ENCODE results near the gene CFAP97D2. TPM values are rescaled to one million over a fixed set of nuclear protein-coding genes. Genes with fewer than 3 reads are reported as not detected.

Gene CFAP97D2
- total and polyA plus RNA-seq, 8 donors: 0.75 to 5.8 (median 3.1) TPM

DNA sequence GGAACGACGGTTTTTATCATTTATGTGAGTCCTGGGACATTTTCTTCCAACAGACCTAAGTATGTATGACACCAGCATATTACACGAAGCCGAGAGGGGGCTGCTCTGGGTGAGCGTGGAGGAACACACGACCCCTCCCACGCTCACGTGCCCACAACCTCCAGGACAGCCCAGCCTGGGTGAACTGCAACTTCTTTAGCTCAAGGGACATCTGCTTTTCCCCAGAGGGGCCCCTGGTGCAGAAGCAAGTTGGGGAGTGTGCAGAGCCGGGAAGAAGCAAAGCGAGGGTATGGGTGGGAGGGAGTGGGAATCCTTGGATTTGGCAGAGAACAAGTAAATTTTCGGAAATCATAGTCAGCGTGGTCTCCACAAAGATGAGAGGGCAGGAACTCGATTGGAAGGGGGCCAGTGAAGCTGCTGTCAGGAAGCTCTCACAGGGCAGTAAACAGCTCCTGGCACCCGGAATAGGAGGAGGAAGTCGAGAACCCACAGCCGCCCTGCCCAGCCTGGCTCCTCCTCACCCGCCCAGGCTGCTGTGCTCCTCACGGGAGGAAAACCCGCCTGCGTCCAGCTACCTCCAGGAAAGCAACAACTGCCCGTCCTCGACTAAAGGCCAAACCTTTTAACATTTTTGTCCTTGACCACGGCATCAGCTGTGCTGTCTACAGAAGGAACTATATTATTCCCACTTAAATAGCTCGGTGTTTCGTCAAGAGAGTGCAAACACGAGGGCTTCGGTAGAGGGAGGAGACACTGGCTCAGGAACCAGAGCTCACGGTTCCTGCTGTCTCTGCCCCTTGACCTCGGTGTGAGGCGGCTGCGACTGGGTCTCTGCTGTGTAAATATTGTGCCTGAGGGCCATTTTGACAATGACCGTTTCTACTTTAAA is 17.2 kb upstream of the CFAP97D2 start:
- FAIRE-seq: no peak
- H3K27me3 ChIP-seq: no peaks in the 10 kb centered on the region
- H3K27ac ChIP-seq: no peak overlapping the region
- no peaks in the 10 kb centered on the region for H3K36me3 ChIP-seq
- DNase-seq: peak in 2 of 6 donors; percentile 43 to 48
- ATAC-seq: peak in 3 of 4 donors; percentile 57 to 83 (median 83)
- TF ChIP-seq, protein P1, sequence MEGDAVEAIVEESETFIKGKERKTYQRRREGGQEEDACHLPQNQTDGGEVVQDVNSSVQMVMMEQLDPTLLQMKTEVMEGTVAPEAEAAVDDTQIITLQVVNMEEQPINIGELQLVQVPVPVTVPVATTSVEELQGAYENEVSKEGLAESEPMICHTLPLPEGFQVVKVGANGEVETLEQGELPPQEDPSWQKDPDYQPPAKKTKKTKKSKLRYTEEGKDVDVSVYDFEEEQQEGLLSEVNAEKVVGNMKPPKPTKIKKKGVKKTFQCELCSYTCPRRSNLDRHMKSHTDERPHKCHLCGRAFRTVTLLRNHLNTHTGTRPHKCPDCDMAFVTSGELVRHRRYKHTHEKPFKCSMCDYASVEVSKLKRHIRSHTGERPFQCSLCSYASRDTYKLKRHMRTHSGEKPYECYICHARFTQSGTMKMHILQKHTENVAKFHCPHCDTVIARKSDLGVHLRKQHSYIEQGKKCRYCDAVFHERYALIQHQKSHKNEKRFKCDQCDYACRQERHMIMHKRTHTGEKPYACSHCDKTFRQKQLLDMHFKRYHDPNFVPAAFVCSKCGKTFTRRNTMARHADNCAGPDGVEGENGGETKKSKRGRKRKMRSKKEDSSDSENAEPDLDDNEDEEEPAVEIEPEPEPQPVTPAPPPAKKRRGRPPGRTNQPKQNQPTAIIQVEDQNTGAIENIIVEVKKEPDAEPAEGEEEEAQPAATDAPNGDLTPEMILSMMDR (IDR thresholded peaks at IDR 0.05): no peak
- intact Hi-C loops (cut with DNase I): no loop called here
- H3K9me3 ChIP-seq: no peaks in the 10 kb centered on the region
- H3K4me1 ChIP-seq: no peaks in the 10 kb centered on the region
- WGBS, 2 donors: 65% methylated on average over 32 of the region's 32 CpGs
- H3K4me3 ChIP-seq: no peak overlapping the region

DNA sequence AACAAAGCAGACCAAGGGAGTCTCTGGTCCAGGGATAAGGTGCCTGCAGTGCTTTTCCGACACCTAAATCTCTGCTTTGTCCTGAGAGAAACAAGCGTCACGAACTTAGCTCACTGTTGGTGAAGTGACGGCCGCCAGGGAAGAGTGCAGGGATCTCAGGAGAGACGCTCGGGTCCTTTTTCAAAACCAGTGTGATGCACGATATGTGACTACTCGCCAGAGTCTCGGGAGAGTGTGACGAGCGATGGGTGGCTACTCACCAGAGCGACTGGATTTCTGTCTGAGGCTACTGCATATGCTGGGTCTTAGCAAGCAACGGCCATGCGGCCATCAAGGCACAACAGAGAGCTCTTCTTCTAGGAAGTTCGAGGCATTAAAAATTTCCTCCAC is 16.5 kb upstream of the CFAP97D2 start:
- intact Hi-C loops (cut with DNase I): no loop called here
- TF ChIP-seq, protein P1 (IDR thresholded peaks at IDR 0.05): no peak
- DNase-seq: no peak

DNA sequence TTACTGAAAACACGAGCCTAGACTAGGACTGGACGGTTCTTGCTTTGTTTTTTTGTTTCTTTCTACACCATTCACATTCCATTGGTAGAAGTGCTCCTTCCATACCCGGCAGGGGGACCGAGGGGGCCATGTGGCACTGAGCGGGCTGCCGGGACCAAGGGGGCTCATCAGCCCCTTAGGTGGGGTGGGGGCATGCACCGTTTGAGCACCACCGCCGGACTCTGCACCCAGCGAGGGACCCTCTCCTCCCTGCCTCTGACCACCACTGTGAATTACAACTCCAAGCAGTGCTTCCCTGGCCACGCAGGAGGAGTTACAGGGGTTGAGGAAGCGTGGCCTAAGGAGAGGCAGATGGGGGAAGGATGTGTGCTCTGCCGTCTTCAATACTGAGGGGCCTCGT is 15.0 kb upstream of the CFAP97D2 start:
- Histone ChIP-seq H3K9me3 (no peaks in the 10 kb centered on the region), H3K27me3 (no peaks in the 10 kb centered on the region), H3K4me1 (no peaks in the 10 kb centered on the region), H3K36me3 (no peaks in the 10 kb centered on the region), H3K4me3 (no peak overlapping the region), H3K27ac (no peak overlapping the region)
- FAIRE-seq (no peak), DNase-seq (peak in 1 of 6 donors; percentile 27), ATAC-seq (no peak)
- WGBS, 2 donors: 87 to 92% methylated on average over 14 of the region's 14 CpGs
- intact Hi-C loops (cut with DNase I): no loop called here
- TF ChIP-seq, protein P1 (IDR thresholded peaks at IDR 0.05): no peak

More for the DNA sequence above, 16.5 kb upstream of the CFAP97D2 start:
- no peaks in the 10 kb centered on the region for H3K4me1 ChIP-seq
- 88 to 90% methylated on average over 16 of the region's 16 CpGs for WGBS, 2 donors
- no peaks in the 10 kb centered on the region for H3K27me3 ChIP-seq
- no peak overlapping the region for H3K27ac ChIP-seq
- H3K4me3 ChIP-seq: no peak overlapping the region
- H3K36me3 ChIP-seq: no peaks in the 10 kb centered on the region
- ATAC-seq (no peak), FAIRE-seq (no peak)
- H3K9me3 ChIP-seq: no peaks in the 10 kb centered on the region

DNA sequence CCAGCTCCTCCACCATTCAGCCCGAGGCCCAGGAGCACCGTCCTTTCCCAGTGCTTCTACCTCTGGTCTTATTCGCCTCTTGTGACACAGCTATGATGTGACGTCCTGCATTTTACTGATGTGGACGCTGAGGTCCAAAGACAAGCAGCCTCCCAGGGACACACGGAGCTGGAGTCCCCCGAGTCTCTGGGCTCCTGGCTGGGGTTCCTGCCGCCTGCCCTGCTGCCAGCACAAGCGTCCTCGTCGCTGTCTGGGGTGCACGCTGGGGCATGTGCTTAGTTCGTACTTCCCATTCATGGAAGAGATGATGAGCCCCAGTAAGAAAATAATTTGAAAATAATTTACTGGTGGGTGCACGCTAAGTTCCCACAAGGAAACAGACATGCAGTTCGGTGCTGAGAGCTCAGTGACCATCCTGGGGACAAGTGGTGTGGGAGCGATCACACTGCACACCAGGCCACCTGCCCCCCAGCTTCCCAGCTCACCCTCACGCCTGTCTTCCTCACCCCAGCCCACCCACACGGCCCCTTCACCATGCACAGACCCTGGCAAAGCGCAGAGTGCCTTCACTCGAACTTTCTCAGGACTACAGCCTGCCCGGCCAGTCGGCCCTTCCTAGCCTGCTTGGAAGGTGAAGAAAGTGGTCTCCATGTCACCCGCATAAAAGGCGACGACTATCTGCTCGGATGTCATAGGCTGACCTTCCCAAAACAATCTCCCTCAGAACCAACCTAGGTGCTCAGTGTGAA is 14.2 kb upstream of the CFAP97D2 start:
- Histone ChIP-seq H3K27me3 (no peaks in the 10 kb centered on the region), H3K9me3 (no peaks in the 10 kb centered on the region), H3K36me3 (no peaks in the 10 kb centered on the region), H3K27ac (no peak overlapping the region), H3K4me1 (no peaks in the 10 kb centered on the region), H3K4me3 (no peak overlapping the region)
- ATAC-seq (no peak), DNase-seq (peak in 1 of 6 donors; percentile 34), FAIRE-seq (no peak)
- TF ChIP-seq, protein P1 (IDR thresholded peaks at IDR 0.05): no peak
- intact Hi-C loops (cut with DNase I): no loop called here
- 90 to 91% methylated on average over 26 of the region's 26 CpGs for WGBS, 2 donors
